NCI-H460 (cell line): ENCODE results near the gene GMPR2. TPM values are rescaled to one million over a fixed set of nuclear protein-coding genes. Genes with fewer than 3 reads are reported as not detected.

Source experiments
- DNase-seq: peaks from one replicate; pipeline ENCODE4 v3.0.0-alpha.2; 2016; ENCODE audit warnings: low read depth; ENCODE audit errors: extremely low read depth
- small RNA-seq, 2 experiments: library from RNA; depleted of rRNA; stranded (forward); fragments of <200 nt; gene quantifications; one replicate each; pipeline ENCODE3, GENCODE V24; 2014
- total RNA-seq: library from RNA; depleted of rRNA; stranded (reverse); fragments of >200 nt; shearing (Covaris generic); gene quantifications from 2 replicates; pipeline ENCODE4 v1.2.3, GENCODE V29; 2014; rRNA removed

Gene GMPR2
- total RNA-seq, 1 experiment from 2014 or later = 89.5 TPM

DNA sequence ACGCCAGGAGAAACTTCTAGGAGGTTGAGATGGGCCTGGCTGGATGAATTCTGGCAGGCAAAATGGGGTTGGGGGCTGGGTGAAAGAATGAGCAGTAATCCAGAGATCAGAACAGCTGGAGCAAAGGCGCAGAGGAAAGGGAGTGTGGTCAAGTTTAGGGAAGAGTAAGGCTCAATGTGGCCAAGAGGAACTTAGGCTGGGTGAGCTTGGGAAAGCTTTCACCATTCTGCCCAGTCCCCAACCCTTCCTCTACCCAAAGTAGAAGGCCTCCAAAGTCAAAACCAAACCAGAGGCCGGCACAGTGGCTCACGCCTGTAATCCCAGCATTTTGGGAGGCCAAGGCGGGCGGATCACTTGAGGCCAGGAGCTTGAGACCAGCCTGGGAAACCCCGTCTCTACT lies 48.9 kb downstream of the GMPR2 start:
- no peak for DNase-seq

GRCh38 chr14:24282736-24283135 lies 50.0 kb downstream of the GMPR2 start:
- no peak for DNase-seq

GRCh38 chr14:24283796-24284460 lies 51.2 kb downstream of the GMPR2 start:
- no peak for DNase-seq

GRCh38 chr14:24284501-24285035 lies 51.8 kb downstream of the GMPR2 start:
- no peak for DNase-seq

DNA sequence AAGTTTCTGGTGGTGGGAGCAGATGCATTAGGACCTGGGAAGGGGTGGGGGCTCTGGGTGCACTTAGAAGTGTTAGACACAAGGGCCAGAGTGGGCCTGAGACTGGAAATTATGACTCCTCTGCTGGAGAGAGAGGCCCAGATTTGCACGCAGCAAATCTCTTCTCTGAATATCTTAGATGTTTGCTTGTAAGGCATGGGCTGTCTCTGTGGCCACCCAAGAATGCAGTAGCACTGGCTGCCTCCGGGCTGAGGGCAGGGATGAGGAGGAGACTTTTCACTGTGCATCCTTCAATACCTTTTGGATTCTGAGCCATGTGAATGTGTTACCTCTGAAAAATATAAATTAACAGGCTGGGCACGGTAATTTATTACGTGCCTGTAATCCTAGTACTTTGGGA lies 52.6 kb downstream of the GMPR2 start:
- no peak for DNase-seq

GRCh38 chr14:24286996-24287395 lies 54.3 kb downstream of the GMPR2 start:
- no peak for DNase-seq

Small RNA genes within 50 kb of the gene (small RNA-seq; reads per million reads assigned to genes)
- 0 to 0.02 reads per million in 2 experiments for gene AL136295.4
- gene CHMP4A = 0 to 0.06 reads per million in 2 experiments
- gene MDP1 = 0 reads per million in 2 experiments

Other genes starting within 250 kb of the GMPR2 start
- 19.4 and 21.7 TPM in 2 replicates for gene DHRS4L2, start 244.0 kb upstream of the GMPR2 start, total RNA-seq
- gene CARMIL3, start 180.9 kb upstream of the GMPR2 start, total RNA-seq = 1.1 and 1.7 TPM in 2 replicates
- not detected in 2 replicates for gene CPNE6, start 161.4 kb upstream of the GMPR2 start, total RNA-seq
- gene PCK2, start 138.6 kb upstream of the GMPR2 start, total RNA-seq = 35.8 and 40.8 TPM in 2 replicates
- gene DCAF11, start 118.2 kb upstream of the GMPR2 start, total RNA-seq = 49.6 and 54.1 TPM in 2 replicates
- 1.4 and 1.6 TPM in 2 replicates for gene NRL, start 118.0 kb upstream of the GMPR2 start, total RNA-seq
- gene FITM1, start 102.3 kb upstream of the GMPR2 start, total RNA-seq = 0.45 and 0.84 TPM in 2 replicates
- 160 and 177 TPM in 2 replicates for gene PSME1, start 96.7 kb upstream of the GMPR2 start, total RNA-seq
- gene EMC9, start 91.3 kb upstream of the GMPR2 start, total RNA-seq = 29.6 and 33.5 TPM in 2 replicates
- 204 and 205 TPM in 2 replicates for gene PSME2, start 86.3 kb upstream of the GMPR2 start, total RNA-seq
- 32.0 and 35.1 TPM in 2 replicates for gene RNF31, start 85.4 kb upstream of the GMPR2 start, total RNA-seq
- 14.9 and 16.8 TPM in 2 replicates for gene IRF9, start 71.7 kb upstream of the GMPR2 start, total RNA-seq
- gene REC8, start 60.8 kb upstream of the GMPR2 start, total RNA-seq = 1.4 and 4.6 TPM in 2 replicates
- gene IPO4, start 44.1 kb upstream of the GMPR2 start, total RNA-seq = 38.9 and 48.8 TPM in 2 replicates
- 61.4 and 63.5 TPM in 2 replicates for gene TM9SF1, start 37.5 kb upstream of the GMPR2 start, total RNA-seq
- 0.20 TPM in 1 of 2 replicates, not detected in the other for gene TSSK4, start 27.2 kb upstream of the GMPR2 start, total RNA-seq
- gene CHMP4A, start 19.4 kb upstream of the GMPR2 start, total RNA-seq = 51.2 and 82.4 TPM in 2 replicates
- gene MDP1, start 16.9 kb upstream of the GMPR2 start, total RNA-seq = 15.0 and 20.2 TPM in 2 replicates
- 207 and 223 TPM in 2 replicates for gene NEDD8, start 562 bp upstream of the GMPR2 start, total RNA-seq
- 46.9 and 48.7 TPM in 2 replicates for gene TINF2, start 9.7 kb downstream of the GMPR2 start, total RNA-seq
- 5.2 TPM in 2 replicates for gene TGM1, start 30.2 kb downstream of the GMPR2 start, total RNA-seq
- gene RABGGTA, start 38.7 kb downstream of the GMPR2 start, total RNA-seq = 32.2 and 34.2 TPM in 2 replicates
- 8.5 and 9.6 TPM in 2 replicates for gene DHRS1, start 66.9 kb downstream of the GMPR2 start, total RNA-seq
- gene NOP9, start 66.9 kb downstream of the GMPR2 start, total RNA-seq = 16.2 and 16.6 TPM in 2 replicates
- not detected in 2 replicates for gene CIDEB, start 75.0 kb downstream of the GMPR2 start, total RNA-seq
- gene LTB4R2, start 77.2 kb downstream of the GMPR2 start, total RNA-seq = 7.7 and 8.6 TPM in 2 replicates
- 11.1 and 13.4 TPM in 2 replicates for gene LTB4R, start 78.6 kb downstream of the GMPR2 start, total RNA-seq
- gene ADCY4, start 102.1 kb downstream of the GMPR2 start, total RNA-seq = 0.40 TPM in 1 of 2 replicates, not detected in the other
- not detected in 2 replicates for gene RIPK3, start 107.1 kb downstream of the GMPR2 start, total RNA-seq
- gene NFATC4, start 135.3 kb downstream of the GMPR2 start, total RNA-seq = 17.7 and 23.6 TPM in 2 replicates
- 0.12 and 0.17 TPM in 2 replicates for gene NYNRIN, start 166.1 kb downstream of the GMPR2 start, total RNA-seq
- gene CBLN3, start 196.7 kb downstream of the GMPR2 start, total RNA-seq = 1.1 and 1.2 TPM in 2 replicates
- 51.1 and 58.3 TPM in 2 replicates for gene KHNYN, start 197.0 kb downstream of the GMPR2 start, total RNA-seq
- gene SDR39U1, start 209.8 kb downstream of the GMPR2 start, total RNA-seq = 22.6 and 24.7 TPM in 2 replicates